Astrocyte (in vitro differentiated cells and primary cell): ENCODE measurements around the gene SNAP29. TPM values are rescaled to one million over a fixed set of nuclear protein-coding genes. Genes with fewer than 3 reads are reported as not detected.
"Not testable (repeated sequence)": the region's sequence is repeated elsewhere in the genome, so short reads cannot be mapped to it uniquely, and the experiment has no call there.

Experiments
- DNase-seq: peaks from one replicate; pipeline ENCODE4 v3.0.0-alpha.2; 2010; ENCODE audit warnings: low read depth
- FAIRE-seq: peaks from 2 replicates; lab custom pipeline; 2011; peaks lifted over from hg19 to GRCh38; lab: Jason Lieb, UNC
- H2AFZ ChIP-seq: 2 replicates; pipeline ENCODE4 v1.6.0; 2012; ENCODE audit warnings: low read depth, low read length, inconsistent platforms
- H3K27ac ChIP-seq: 2 replicates; pipeline ENCODE4 v1.5.1; 2011; ENCODE audit warnings: low read depth, low read length, inconsistent platforms
- H3K27me3 ChIP-seq: 2 replicates; pipeline ENCODE4 v1.6.0; 2011; ENCODE audit warnings: low read length, inconsistent platforms; ENCODE audit not compliant: insufficient read depth
- H3K36me3 ChIP-seq: 2 replicates; pipeline ENCODE4 v1.5.1; 2011; ENCODE audit warnings: low read length, inconsistent platforms; ENCODE audit not compliant: insufficient read depth
- H3K4me1 ChIP-seq: 2 replicates; pipeline ENCODE4 v1.5.1; 2011; ENCODE audit warnings: low read length, inconsistent platforms; ENCODE audit not compliant: insufficient read depth
- H3K4me2 ChIP-seq: 2 replicates; pipeline ENCODE4 v1.6.0; 2012; ENCODE audit warnings: low read length, inconsistent platforms
- H3K4me3 ChIP-seq: 2 replicates; pipeline ENCODE4 v1.5.1; 2011; ENCODE audit warnings: low read depth, mild to moderate bottlenecking, low read length, inconsistent platforms; ENCODE audit not compliant: insufficient read depth
- H3K79me2 ChIP-seq: 2 replicates; pipeline ENCODE4 v1.6.0; 2012; ENCODE audit warnings: mild to moderate bottlenecking, low read length, inconsistent platforms; ENCODE audit not compliant: insufficient read depth
- H3K9ac ChIP-seq: 2 replicates; pipeline ENCODE4 v1.6.0; 2012; ENCODE audit warnings: mild to moderate bottlenecking, low read length, inconsistent platforms
- H3K9me3 ChIP-seq: 2 replicates; pipeline ENCODE4 v1.5.1; 2012; ENCODE audit warnings: low read depth, mild to moderate bottlenecking, low read length, inconsistent platforms; ENCODE audit not compliant: insufficient read depth
- H4K20me1 ChIP-seq: 2 replicates; pipeline ENCODE4 v1.6.0; 2012; ENCODE audit warnings: low read length, inconsistent platforms; ENCODE audit not compliant: insufficient read depth
- H3K27ac Mint-ChIP-seq: one replicate; pipeline ENCODE4 v1.8.0; 2021; ENCODE audit warnings: mild to moderate bottlenecking, mixed read lengths; ENCODE audit not compliant: unreplicated experiment
- H3K27me3 Mint-ChIP-seq: one replicate; pipeline ENCODE4 v1.8.0; 2021; ENCODE audit warnings: low read depth, mixed read lengths; ENCODE audit not compliant: unreplicated experiment
- H3K36me3 Mint-ChIP-seq: one replicate; pipeline ENCODE4 v1.8.0; 2021; ENCODE audit warnings: low read depth, mixed read lengths; ENCODE audit not compliant: unreplicated experiment
- H3K4me1 Mint-ChIP-seq: one replicate; pipeline ENCODE4 v1.8.0; 2021; ENCODE audit warnings: low read depth, mixed read lengths; ENCODE audit not compliant: unreplicated experiment
- H3K4me3 Mint-ChIP-seq: one replicate; pipeline ENCODE4 v1.8.0; 2021; ENCODE audit warnings: mild to moderate bottlenecking, moderate library complexity, mixed read lengths; ENCODE audit not compliant: unreplicated experiment
- H3K9me3 Mint-ChIP-seq: one replicate; pipeline ENCODE4 v1.8.0; 2021; ENCODE audit warnings: mild to moderate bottlenecking, mixed read lengths; ENCODE audit not compliant: unreplicated experiment
- CTCF ChIP-seq: IDR thresholded peaks from 2 replicates; pipeline ENCODE4 v1.5.1; 2011; ENCODE audit warnings: low read depth, mild to moderate bottlenecking, inconsistent platforms, low read length, moderate library complexity; ENCODE audit not compliant: insufficient read depth
- EZH2 ChIP-seq: IDR thresholded peaks from 2 replicates; pipeline ENCODE4 v1.6.1; 2012; ENCODE audit warnings: mild to moderate bottlenecking, low read length, inconsistent platforms; ENCODE audit not compliant: insufficient read depth
- total RNA-seq: library from RNA; stranded (reverse); gene quantifications from 2 replicates; pipeline ENCODE4 v1.2.1, GENCODE V29; 2021

The SNAP29 gene
- total RNA-seq, 1 donor from 2014 or later, result 19.6 TPM

GRCh38 chr22:20931126-20931654 is 72.4 kb downstream of the SNAP29 start:
- H3K9me3 ChIP-seq, result no peaks in the 10 kb centered on the region
- no peak for TF ChIP-seq CTCF
- no peak overlapping the region for H3K4me3 ChIP-seq
- H2AFZ ChIP-seq, result no peak overlapping the region
- H3K27ac Mint-ChIP-seq, result no peak overlapping the region
- no peak for FAIRE-seq
- H3K27ac ChIP-seq, result no peak overlapping the region
- no peak overlapping the region for H3K4me2 ChIP-seq
- H3K36me3 ChIP-seq, result peaks cover 11% of the 10 kb centered on the region
- H3K79me2 ChIP-seq, result peaks cover 97% of the 10 kb centered on the region
- peaks cover 6% of the 10 kb centered on the region for H3K36me3 Mint-ChIP-seq
- H3K4me1 Mint-ChIP-seq, result peaks cover 4% of the 10 kb centered on the region
- no peaks in the 10 kb centered on the region for H3K27me3 ChIP-seq
- no peak for DNase-seq
- H3K27me3 Mint-ChIP-seq, result no peaks in the 10 kb centered on the region
- no peak overlapping the region for H3K4me3 Mint-ChIP-seq
- no peaks in the 10 kb centered on the region for H3K4me1 ChIP-seq
- no peak overlapping the region for H3K9ac ChIP-seq
- peaks cover 86% of the 10 kb centered on the region for H4K20me1 ChIP-seq
- H3K9me3 Mint-ChIP-seq, result no peaks in the 10 kb centered on the region

- DNase-seq (no peak), FAIRE-seq (no peak)
- Mint-ChIP-seq H3K9me3 (no peaks in the 10 kb centered on the region), H3K36me3 (peaks cover 10% of the 10 kb centered on the region), H3K27ac (no peak overlapping the region), H3K4me1 (peaks cover 18% of the 10 kb centered on the region), H3K4me3 (no peak overlapping the region), H3K27me3 (no peaks in the 10 kb centered on the region)
- Histone ChIP-seq H4K20me1 (peaks cover 88% of the 10 kb centered on the region), H3K4me2 (no peak overlapping the region), H3K27me3 (no peaks in the 10 kb centered on the region), H3K4me3 (no peak overlapping the region), H3K9ac (no peak overlapping the region), H3K36me3 (peaks cover 12% of the 10 kb centered on the region), H3K27ac (no peak overlapping the region), H3K79me2 (peaks cover 96% of the 10 kb centered on the region), H3K4me1 (no peaks in the 10 kb centered on the region), H2AFZ (no peak overlapping the region), H3K9me3 (no peaks in the 10 kb centered on the region)
- TF ChIP-seq CTCF (no peak), EZH2 (no peak)
Measured at GRCh38 chr22:20933910-20934309, 75.1 kb downstream of the SNAP29 start.

- H3K27me3 Mint-ChIP-seq, H3K27ac ChIP-seq, H2AFZ ChIP-seq, H3K4me3 ChIP-seq, FAIRE-seq, H3K36me3 Mint-ChIP-seq, H3K9me3 ChIP-seq, H3K27ac Mint-ChIP-seq, H3K4me2 ChIP-seq, H3K9ac ChIP-seq, H3K9me3 Mint-ChIP-seq, DNase-seq, H3K4me1 ChIP-seq, H3K4me3 Mint-ChIP-seq, H3K27me3 ChIP-seq: not testable (repeated sequence)
- Histone ChIP-seq H3K79me2 (peaks cover 96% of the 10 kb centered on the region), H3K36me3 (peaks cover 12% of the 10 kb centered on the region), H4K20me1 (peaks cover 90% of the 10 kb centered on the region)
- peaks cover 21% of the 10 kb centered on the region for H3K4me1 Mint-ChIP-seq
Measured at GRCh38 chr22:20935049-20935448, 76.2 kb downstream of the SNAP29 start.

- Histone ChIP-seq H3K79me2 (peaks cover 96% of the 10 kb centered on the region), H4K20me1 (peaks cover 91% of the 10 kb centered on the region), H3K36me3 (peaks cover 12% of the 10 kb centered on the region)
- not testable (repeated sequence) for H3K27me3 ChIP-seq, H3K4me2 ChIP-seq, H3K9ac ChIP-seq, DNase-seq, H3K27ac Mint-ChIP-seq, H3K27me3 Mint-ChIP-seq, H3K9me3 ChIP-seq, H3K4me1 ChIP-seq, H2AFZ ChIP-seq, FAIRE-seq, H3K4me3 Mint-ChIP-seq, H3K36me3 Mint-ChIP-seq, H3K9me3 Mint-ChIP-seq, H3K27ac ChIP-seq, H3K4me3 ChIP-seq
- H3K4me1 Mint-ChIP-seq, result peaks cover 22% of the 10 kb centered on the region
Measured at GRCh38 chr22:20935780-20936539, 77.2 kb downstream of the SNAP29 start.
